Breast epithelium (tissue), 3 donors: ENCODE results near the gene SENP6.

Experiments used
- CTCF ChIP-seq, 3 donors: fragments of 450-650 bp; IDR thresholded peaks; one replicate each; pipeline ENCODE4 v1.5.1; 2016 to 2017; ENCODE audit warnings: antibody characterized with exemption in 3 of 3, mild to moderate bottlenecking in 3 of 3, moderate library complexity in 3 of 3
- POLR2A ChIP-seq: fragments of 450-650 bp; IDR thresholded peaks from one replicate; pipeline ENCODE4 v1.6.1; 2016; ENCODE audit warnings: antibody characterized with exemption, mild to moderate bottlenecking, moderate library complexity
- POLR2AphosphoS5 ChIP-seq, 3 donors: sonication (generic); formaldehyde crosslinking; IDR thresholded peaks; one replicate each; pipeline ENCODE4 v1.6.1; 2017; ENCODE audit warnings: antibody characterized with exemption in 3 of 3

GRCh38 chr6:75719133-75719532 is 117.5 kb downstream of the SENP6 start:
- no peak for TF ChIP-seq CTCF (IDR thresholded peaks at IDR 0.05)
- TF ChIP-seq POLR2A = no peak
- no peak for TF ChIP-seq POLR2AphosphoS5 (IDR thresholded peaks at IDR 0.05)
